Activated CD8-positive, alpha-beta memory T cell treated with anti-CD3 and anti-CD28 coated beads for 48 hours (primary cell): ENCODE measurements around the gene GUK1.

Source experiments
- DNase-seq, 3 experiments: peaks; one replicate each; pipeline ENCODE4 v3.0.0-alpha.2; 2020; ENCODE audit warnings: low read depth in 2 of 3, low spot score in 2 of 3

The GUK1 gene

GRCh38 chr1:228149406-228150119, 9.5 kb downstream of the GUK1 start, which contains the start of gene GJC2:
Gene GJC2, plus strand, starts transcription at chr1:228149930. Its CDS starts 7,829 bp downstream, at chr1:228157759.
- no peak for DNase-seq

GRCh38 chr1:228150120-228150460, 10.0 kb downstream of the GUK1 start:
- no peak for DNase-seq

GRCh38 chr1:228150461-228151179, 10.5 kb downstream of the GUK1 start:
- DNase-seq, result no peak

- DNase-seq, result no peak
These were observed 11.3 kb downstream of the GUK1 start for GRCh38 chr1:228151180-228151925.

- no peak for DNase-seq
These were observed 12.2 kb downstream of the GUK1 start for GRCh38 chr1:228152097-228152917.

GRCh38 chr1:228152918-228153258, 12.8 kb downstream of the GUK1 start:
- DNase-seq, result no peak

GRCh38 chr1:228154021-228154669, 14.1 kb downstream of the GUK1 start:
- no peak for DNase-seq

- no peak for DNase-seq
These were observed 14.8 kb downstream of the GUK1 start for GRCh38 chr1:228154670-228155571.

- DNase-seq, result no peak
These were observed 15.8 kb downstream of the GUK1 start for GRCh38 chr1:228155596-228156514.

GRCh38 chr1:228156515-228156881, 16.4 kb downstream of the GUK1 start:
- DNase-seq, result no peak

GRCh38 chr1:228156941-228157728, 17.1 kb downstream of the GUK1 start:
- no peak for DNase-seq

GRCh38 chr1:228157729-228158126, 17.6 kb downstream of the GUK1 start:
- DNase-seq, result no peak

GRCh38 chr1:228158151-228159007, 18.3 kb downstream of the GUK1 start:
- no peak for DNase-seq

- no peak for DNase-seq
These were observed 19.1 kb downstream of the GUK1 start for GRCh38 chr1:228159008-228159665.

- no peak for DNase-seq
These were observed 20.2 kb downstream of the GUK1 start for GRCh38 chr1:228160201-228160761.

- DNase-seq, result no peak
These were observed 21.3 kb downstream of the GUK1 start for GRCh38 chr1:228161362-228161761.
